GM12892 (cell line): ENCODE measurements around the gene SPSB1.

Source experiments
- POLR2A ChIP-seq: IDR thresholded peaks from 2 replicates; pipeline ENCODE4 v1.6.1; 2011; ENCODE audit warnings: low read depth, low read length, control low read depth
- POLR2AphosphoS5 ChIP-seq: IDR thresholded peaks from 2 replicates; pipeline ENCODE4 v1.6.1; 2011; ENCODE audit warnings: low read depth, low read length, control low read depth
- TAF1 ChIP-seq: IDR thresholded peaks from 2 replicates; pipeline ENCODE4 v1.6.1; 2011; ENCODE audit warnings: low read depth, mild to moderate bottlenecking, control low read depth, low read length, borderline replicate concordance

GRCh38 chr1:9306006-9306405 is 13.3 kb downstream of the SPSB1 start:
- no peak for TF ChIP-seq POLR2A
- TF ChIP-seq TAF1, result no peak
- no peak for TF ChIP-seq POLR2AphosphoS5
